GM19043 (cell line): ENCODE results near the gene ZNF783.
"Not testable (repeated sequence)": the region's sequence is repeated elsewhere in the genome, so short reads cannot be mapped to it uniquely, and the experiment has no call there.

Source experiments
- ATAC-seq: cut with Tn5 transposase; IDR thresholded peaks from one replicate; pipeline ENCODE4 v1.9.1; 2021; ENCODE audit warnings: low read depth; ENCODE audit not compliant: unreplicated experiment

Gene ZNF783

GRCh38 chr7:149321978-149322541 lies 60.1 kb downstream of the ZNF783 start:
- no peak for ATAC-seq

DNA sequence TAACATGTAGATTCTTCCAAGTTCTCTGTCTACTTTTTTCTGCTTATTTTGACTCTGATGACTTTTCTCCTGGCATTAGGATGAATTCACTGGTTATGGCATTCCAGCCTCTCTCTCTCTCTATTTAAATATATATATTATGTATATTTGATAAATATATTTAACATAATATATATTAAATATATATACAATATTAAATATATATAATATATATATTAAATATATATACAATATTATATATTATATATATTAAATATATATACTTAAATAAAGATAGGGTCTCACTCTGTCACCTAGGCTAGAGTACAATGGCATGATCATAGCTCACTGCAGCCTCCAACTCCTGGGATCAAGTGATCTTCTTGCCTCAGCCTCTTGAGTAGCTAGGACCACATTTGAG lies 60.7 kb downstream of the ZNF783 start:
- ATAC-seq, result no peak

GRCh38 chr7:149325248-149325647 lies 63.3 kb downstream of the ZNF783 start:
- no peak for ATAC-seq

DNA sequence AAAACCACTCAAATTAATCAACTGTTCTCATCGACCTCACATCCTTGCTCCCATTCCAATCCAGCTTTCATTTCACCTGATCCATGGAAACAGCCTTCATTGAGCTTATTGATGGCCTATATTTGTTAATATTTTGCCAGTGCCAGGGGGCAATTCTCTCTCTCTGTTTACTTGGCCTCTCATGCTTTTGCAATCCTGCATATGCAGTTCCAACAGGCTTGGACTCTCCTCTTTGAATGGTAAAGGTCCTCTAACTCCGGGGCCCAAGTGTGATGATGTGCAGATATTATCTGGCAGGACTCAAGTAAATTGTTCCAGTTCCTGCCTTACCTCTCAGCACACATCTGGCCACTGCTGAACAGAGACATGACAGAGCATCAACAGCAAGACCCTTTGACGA lies 67.3 kb downstream of the ZNF783 start:
- no peak for ATAC-seq

- no peak for ATAC-seq
These were observed 67.9 kb downstream of the ZNF783 start for GRCh38 chr7:149329766-149330334.

- ATAC-seq, result no peak
These were observed 69.0 kb downstream of the ZNF783 start for GRCh38 chr7:149330914-149331567.

GRCh38 chr7:149332602-149333320 lies 70.8 kb downstream of the ZNF783 start:
- ATAC-seq, result not testable (repeated sequence)

DNA sequence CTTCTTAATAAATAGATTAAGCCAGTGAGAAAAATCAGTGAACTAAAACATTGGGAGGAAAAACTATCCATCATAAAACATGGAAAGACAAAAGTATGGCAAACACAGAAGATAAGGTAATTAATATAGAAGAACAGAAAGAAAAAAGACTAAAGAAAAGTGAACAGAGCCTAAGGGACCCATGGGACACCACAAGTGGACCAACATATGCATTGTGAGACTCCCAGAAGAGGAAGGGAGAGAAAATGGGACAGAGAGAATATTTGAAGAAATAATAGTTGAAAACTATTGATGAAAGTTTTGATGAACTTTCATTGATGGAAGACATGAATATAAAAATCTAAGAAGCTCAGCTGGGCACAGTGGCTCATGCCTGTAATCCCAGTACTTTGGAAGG lies 71.3 kb downstream of the ZNF783 start:
- no peak for ATAC-seq

GRCh38 chr7:149334219-149334618 lies 72.2 kb downstream of the ZNF783 start:
- no peak for ATAC-seq
